ENCODE measurements around the gene E4F1.

Gene E4F1

GRCh38 chr16:2250652-2251295 is 27.4 kb downstream of the E4F1 start:
- no peaks in the 10 kb centered on the region for H3K79me2 ChIP-seq
- peaks cover 5% of the 10 kb centered on the region for H3K4me1 ChIP-seq
- no peak overlapping the region for H3K9ac ChIP-seq
- peak overlapping the region; percentile 75 for H3K4me3 ChIP-seq (ENCODE audit: low read depth, low read length)
- peak overlapping the region; percentile 84 for H2AFZ ChIP-seq
- H3K36me3 ChIP-seq (ENCODE audit: control insufficient read depth, insufficient read depth, low read length): no peaks in the 10 kb centered on the region
- no peaks in the 10 kb centered on the region for H3K27me3 ChIP-seq (ENCODE audit: control insufficient read depth, insufficient read depth, low read length)
- no peak for TF ChIP-seq CTCF (IDR thresholded peaks at IDR 0.05)
- no peaks in the 10 kb centered on the region for H3K9me3 ChIP-seq (ENCODE audit: control insufficient read depth, low read length)
- H3K27ac ChIP-seq: peak overlapping the region; percentile 76
- peak overlapping the region; percentile 63 for H3K4me2 ChIP-seq (ENCODE audit: low read length)

GRCh38 chr16:2251296-2252111 is 28.1 kb downstream of the E4F1 start, which contains the start of gene ECI1:
Gene ECI1, minus strand, starts transcription at chr16:2251587. Its CDS starts 21 bp downstream, at chr16:2251566.
- H3K4me2 ChIP-seq (ENCODE audit: low read length): peak within 1 kb of the TSS; percentile 72
- H3K9ac ChIP-seq: peak within 1 kb of the TSS; percentile 56
- peaks cover 5% of the 10 kb centered on the region for H3K4me1 ChIP-seq
- no peaks in the 10 kb centered on the region for H3K9me3 ChIP-seq (ENCODE audit: control insufficient read depth, low read length)
- H3K27me3 ChIP-seq (ENCODE audit: control insufficient read depth, insufficient read depth, low read length): no peaks in the 10 kb centered on the region
- H3K79me2 ChIP-seq: no peaks in the 10 kb centered on the region
- H3K27ac ChIP-seq: peak within 1 kb of the TSS; percentile 76
- H3K36me3 ChIP-seq (ENCODE audit: control insufficient read depth, insufficient read depth, low read length): no peaks in the 10 kb centered on the region
- peak within 1 kb of the TSS; percentile 75 for H3K4me3 ChIP-seq (ENCODE audit: low read depth, low read length)
- H2AFZ ChIP-seq: peak within 1 kb of the TSS; percentile 84
- peak; percentile 90 for TF ChIP-seq CTCF (IDR thresholded peaks at IDR 0.05)

GRCh38 chr16:2252806-2253148 is 29.4 kb downstream of the E4F1 start:
- no peaks in the 10 kb centered on the region for H3K27me3 ChIP-seq (ENCODE audit: control insufficient read depth, insufficient read depth, low read length)
- no peak overlapping the region for H3K9ac ChIP-seq
- no peak overlapping the region for H2AFZ ChIP-seq
- H3K36me3 ChIP-seq (ENCODE audit: control insufficient read depth, insufficient read depth, low read length): no peaks in the 10 kb centered on the region
- H3K4me2 ChIP-seq (ENCODE audit: low read length): no peak overlapping the region
- H3K27ac ChIP-seq: no peak overlapping the region
- H3K79me2 ChIP-seq: peaks cover 2% of the 10 kb centered on the region
- H3K9me3 ChIP-seq (ENCODE audit: control insufficient read depth, low read length): no peaks in the 10 kb centered on the region
- peaks cover 5% of the 10 kb centered on the region for H3K4me1 ChIP-seq
- no peak for TF ChIP-seq CTCF (IDR thresholded peaks at IDR 0.05)
- no peak overlapping the region for H3K4me3 ChIP-seq (ENCODE audit: low read depth, low read length)

- H3K36me3 ChIP-seq (ENCODE audit: control insufficient read depth, insufficient read depth, low read length): no peaks in the 10 kb centered on the region
- no peak overlapping the region for H2AFZ ChIP-seq
- no peak for TF ChIP-seq CTCF (IDR thresholded peaks at IDR 0.05)
- no peak overlapping the region for H3K27ac ChIP-seq
- H3K9me3 ChIP-seq (ENCODE audit: control insufficient read depth, low read length): no peaks in the 10 kb centered on the region
- H3K79me2 ChIP-seq: peaks cover 2% of the 10 kb centered on the region
- no peaks in the 10 kb centered on the region for H3K27me3 ChIP-seq (ENCODE audit: control insufficient read depth, insufficient read depth, low read length)
- H3K4me2 ChIP-seq (ENCODE audit: low read length): no peak overlapping the region
- no peak overlapping the region for H3K4me3 ChIP-seq (ENCODE audit: low read depth, low read length)
- H3K9ac ChIP-seq: no peak overlapping the region
- H3K4me1 ChIP-seq: peaks cover 5% of the 10 kb centered on the region
Measured at GRCh38 chr16:2253293-2253692, 29.9 kb downstream of the E4F1 start.

Data from parathyroid adenoma (tissue), 2 donors.